NOMO-1 treated with dmso at 0.1 percent for 144 hours (cell line): ENCODE results near the gene COL27A1.

ENCODE experiments used
- DNase-seq: peaks from one replicate; lab custom pipeline; 2025; ENCODE audit not compliant: unreplicated experiment; lab: John Stamatoyannopoulos, UW

The COL27A1 gene

DNA sequence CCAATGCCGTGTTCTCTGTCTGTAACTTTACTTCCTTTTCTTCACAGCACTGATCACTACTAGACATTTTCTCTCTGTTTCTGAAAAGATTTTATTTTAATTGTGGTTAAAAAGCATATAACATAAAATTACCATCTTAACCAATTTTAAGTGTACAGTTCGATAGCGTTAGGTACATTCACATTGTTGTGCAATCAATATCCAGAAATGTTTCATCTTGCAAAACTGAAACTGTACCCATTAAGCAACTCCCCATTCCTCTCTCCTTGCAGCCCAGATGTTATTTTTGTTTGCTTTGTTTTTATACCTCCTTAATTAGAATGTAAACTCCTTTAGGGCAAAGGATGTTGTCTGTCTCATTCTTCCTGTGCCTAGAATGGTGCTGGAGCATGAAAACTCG, 47.5 kb downstream of the COL27A1 start:
- DNase-seq: no peak

DNA sequence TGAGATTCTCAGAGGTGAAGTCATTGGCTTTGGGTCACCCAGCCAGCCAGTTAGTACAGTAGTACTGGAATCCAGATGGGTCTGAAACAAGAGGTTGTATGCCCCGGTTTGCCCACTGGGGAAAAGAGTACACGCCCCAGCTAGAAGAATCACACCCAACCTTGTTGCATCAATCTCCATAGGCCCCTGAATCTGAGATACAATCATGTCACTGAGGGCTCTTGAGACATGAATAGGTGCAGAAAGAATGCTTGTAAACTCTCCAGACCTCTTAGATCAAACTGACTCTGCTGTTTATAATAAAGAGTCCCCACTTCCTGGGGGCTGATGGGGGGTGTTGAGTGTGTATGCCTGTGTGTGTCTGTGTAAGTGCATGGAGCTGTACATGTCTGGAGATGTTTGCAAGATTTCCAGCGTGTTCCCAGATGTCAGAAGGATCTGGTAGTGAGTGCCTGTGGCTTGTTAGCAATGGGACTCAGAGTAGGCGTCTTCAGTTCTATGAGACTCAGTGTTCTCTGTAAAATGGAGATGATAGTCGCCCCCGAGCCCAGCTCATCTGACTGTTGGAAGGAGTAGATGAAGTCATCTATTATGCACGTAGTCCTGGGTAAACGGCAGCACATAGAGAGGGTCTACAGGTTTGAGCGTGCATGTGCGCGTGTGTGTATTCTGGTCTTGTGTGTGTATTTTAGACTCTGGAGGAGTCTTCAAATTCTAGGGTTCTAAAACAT, 48.2 kb downstream of the COL27A1 start:
- no peak for DNase-seq

DNA sequence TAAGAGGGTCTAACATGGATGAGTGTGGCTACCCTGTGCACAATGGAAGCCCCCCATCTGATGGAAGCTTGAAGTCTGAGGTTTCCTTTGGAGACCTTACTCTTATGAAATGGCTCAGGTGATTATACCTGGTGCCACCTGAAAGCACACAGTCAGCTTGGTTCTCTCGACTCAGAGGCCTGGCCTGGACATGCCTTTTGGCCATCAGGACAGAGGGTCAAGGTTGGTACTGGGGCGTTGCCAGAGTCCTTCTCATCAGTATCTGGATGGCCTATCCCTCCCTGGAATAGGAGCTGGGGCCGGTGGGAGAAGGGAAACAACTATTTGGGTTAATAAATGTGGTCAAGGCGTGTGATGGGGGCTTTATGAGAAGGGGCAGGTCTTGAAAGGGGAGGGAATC, 48.9 kb downstream of the COL27A1 start:
- no peak for DNase-seq

DNA sequence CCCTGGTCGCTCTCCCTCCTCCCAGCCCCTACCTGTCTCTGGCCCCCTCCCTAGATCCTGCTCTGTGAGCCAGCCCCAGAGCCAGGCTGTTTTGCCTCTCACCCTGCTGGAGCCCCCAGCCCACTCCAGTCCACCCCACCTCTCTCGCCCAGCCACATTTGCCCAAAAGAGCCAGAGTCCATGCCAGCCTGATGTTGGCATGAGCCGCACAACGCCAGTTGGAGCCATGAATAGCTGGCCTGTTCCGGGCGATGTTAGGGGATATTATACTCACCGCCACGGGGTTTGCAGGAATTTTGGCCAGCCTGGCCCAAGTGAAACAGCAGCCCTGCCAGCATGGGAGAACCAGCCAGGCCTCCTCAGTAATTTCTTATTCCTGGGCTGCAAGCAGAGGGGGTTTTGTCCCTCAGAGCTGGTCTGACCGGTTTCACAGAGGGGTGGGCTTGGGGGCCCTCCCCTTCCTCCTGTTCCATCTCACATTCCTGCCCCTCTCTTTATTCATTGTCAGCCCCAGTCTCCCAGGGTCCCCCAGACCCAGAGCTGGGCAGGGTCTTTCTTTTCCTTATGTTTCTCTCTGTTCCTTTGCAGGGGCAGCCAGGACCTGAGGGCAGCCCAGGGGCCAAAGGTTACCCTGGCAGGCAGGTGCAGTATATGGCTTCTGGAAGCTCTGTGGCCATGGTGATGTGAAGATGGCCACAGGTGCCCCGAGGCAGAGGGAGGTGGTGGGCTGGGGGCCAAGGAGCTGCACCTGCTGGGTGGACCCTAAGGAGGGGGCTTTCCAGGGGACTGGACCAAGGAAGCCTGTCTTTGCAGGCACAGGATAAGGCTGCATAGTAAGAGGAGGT, 50.1 kb downstream of the COL27A1 start:
- DNase-seq: no peak

DNA sequence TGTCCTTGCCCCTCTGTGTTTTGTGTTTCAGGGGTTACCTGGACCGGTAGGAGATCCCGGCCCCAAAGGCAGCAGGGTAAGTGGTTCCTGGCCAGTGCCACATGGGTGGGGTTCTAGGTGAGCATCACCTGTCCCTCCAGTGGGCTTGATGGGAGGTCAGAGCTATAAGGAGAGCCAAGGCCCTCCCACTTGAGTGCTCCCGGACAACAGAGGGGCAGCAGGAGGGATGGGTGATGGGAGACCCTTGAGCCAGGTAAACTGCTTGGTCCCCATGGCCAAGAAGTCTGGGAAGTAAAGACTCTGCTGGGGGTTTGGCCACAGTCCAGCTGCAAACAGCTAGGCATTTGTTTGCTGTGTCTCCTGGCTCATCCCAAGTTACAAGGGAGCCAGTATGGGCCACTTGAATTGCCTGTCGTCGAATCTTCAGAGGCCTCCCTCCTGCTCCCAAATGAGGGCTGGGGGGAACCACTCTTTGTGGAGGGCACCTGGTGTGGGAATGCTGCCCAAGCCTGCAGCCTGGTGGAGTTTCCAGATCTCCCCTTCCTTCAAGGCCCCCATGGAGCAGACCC, 51.0 kb downstream of the COL27A1 start:
- DNase-seq: no peak

DNA sequence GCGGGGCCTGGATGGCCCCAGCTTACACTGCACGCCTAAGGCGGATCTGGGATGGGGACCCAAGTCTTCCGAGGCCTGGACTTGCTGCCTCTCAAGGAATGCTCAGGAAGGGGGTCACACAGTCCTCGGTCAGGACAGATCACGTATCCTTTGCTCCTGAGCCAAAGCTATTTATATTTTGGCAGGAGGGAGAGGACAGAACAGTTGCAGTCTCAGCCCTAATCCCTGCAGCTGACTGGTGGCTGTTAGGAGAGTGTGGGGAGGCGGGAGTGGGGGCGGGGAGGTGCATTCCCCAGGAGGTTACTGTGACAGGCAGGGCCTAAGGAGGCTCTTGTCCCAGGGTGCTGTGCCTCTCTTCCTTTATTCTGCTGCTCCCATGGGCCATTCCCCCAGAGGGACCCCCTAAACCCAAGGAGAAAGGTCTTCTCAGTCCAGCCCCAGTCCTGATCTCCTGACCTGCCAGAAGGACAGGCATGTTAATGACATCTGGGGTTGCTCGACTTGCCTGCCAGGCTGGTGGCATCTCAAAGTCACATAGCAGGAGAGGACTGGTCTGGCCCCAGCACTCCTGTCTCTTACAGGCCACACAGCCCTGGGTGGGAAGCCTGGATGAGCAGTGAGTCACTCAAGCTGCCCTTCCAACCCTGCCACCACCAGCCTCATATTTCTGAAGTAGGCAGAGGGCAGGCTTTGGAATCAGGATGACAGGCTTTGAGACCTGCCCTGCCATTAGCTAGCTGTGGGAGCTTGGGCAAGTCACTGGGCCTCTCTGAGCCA, 51.9 kb downstream of the COL27A1 start:
- no peak for DNase-seq

DNA sequence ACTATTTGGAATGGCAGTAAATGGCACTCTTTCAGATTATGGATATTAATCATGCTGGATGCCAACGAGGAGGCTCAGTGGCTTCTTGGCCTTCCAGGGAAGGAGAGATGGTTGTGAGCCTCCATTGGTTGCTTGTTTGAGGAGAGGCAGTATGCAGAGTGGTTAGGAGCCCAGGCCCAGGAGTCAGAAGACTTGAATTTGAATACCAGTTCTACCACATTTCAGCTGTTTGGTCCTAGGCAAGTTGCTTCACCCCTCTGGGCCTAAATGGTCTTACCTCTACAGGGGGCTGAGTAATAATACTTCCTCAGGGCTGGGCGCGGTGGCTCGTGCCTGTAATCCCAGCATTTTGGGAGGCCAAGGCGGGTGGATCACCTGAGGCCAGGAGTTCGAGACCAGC, 52.5 kb downstream of the COL27A1 start:
- DNase-seq: no peak

DNA sequence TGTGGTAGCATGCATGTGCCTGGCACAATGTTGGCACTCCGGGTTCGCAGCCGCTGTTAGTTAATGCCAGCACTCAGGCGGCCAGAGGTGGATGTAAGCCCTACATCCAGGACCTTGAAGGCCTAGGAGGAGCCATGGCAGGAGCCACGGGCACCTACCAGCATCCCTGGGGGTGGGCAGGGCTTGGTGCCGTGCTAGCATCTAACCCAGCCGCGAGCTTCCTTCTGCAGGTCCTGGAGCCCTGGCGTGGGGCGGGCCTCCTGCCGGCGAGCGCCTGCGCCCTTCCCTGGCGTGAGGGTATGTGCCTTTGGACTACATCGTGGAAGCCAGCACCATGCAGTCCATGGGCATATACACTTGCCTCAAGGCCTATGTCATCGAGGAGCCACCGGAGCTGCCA, 53.8 kb downstream of the COL27A1 start:
- DNase-seq: no peak

DNA sequence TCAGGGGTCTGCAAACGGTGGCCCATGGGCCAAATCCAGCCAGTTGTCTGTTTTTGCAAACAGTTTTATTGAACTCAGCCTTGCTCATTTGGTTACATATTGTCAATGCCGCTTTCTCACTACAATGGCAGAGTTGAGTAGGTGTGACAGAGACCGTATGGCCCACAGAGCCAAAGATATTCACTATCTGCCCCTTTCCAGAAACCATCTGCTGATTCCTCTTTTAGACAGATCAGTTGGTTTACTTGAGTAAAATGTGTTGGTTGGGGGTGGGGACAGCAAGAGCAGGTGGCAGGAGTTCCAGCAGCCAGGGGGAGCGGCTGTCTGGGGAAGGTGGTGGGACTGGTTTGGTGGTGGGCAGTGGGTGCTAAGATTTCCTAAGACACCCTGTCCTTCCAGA, 54.8 kb downstream of the COL27A1 start:
- DNase-seq: no peak

DNA sequence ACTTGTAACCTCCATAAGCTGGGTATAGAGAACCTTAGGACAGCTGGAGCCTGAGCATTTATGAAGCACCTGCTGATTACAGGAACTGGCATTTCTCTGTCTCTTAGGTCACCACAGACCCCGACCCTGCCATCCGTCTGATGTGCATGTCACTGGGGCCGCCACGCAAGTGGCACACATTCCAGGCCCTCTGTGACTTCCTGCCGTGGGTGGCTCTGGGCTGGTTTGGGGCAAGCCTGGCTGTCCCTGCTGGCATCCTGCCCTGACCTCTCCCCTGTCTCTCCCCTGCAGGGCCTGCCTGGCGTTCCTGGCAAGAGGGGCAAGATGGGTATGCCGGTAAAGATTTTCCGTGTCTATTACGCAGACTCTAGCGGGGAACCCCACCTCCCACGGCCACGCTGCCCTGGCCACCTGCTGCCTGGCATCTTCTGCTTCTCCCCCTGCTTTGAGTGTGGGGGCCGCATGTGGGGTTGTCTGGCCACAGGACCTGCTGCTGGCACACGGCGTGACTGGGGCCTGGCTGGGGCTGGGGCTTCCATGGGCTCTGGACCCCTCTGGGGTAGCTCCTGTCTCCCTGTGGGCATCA, 55.4 kb downstream of the COL27A1 start:
- DNase-seq: no peak

DNA sequence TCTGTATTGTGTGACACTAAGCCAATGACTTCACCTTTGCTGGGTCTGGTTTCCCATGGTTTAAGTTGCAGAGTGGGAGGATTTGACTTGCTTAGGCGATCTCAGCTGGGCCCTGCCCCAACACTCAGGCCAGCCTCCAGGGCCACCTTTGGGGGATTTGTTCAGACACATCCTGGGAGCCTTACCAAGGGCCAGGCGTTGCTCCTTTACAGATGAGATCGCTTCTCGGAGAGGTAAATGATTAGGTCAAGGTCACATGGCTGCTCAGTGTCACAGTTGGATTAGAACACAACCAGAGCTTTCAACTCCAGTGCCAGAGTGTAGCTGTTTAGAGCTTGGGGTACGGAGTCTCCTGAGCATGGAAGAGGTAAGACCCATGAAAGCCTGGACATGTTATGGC, 57.5 kb downstream of the COL27A1 start:
- no peak for DNase-seq

DNA sequence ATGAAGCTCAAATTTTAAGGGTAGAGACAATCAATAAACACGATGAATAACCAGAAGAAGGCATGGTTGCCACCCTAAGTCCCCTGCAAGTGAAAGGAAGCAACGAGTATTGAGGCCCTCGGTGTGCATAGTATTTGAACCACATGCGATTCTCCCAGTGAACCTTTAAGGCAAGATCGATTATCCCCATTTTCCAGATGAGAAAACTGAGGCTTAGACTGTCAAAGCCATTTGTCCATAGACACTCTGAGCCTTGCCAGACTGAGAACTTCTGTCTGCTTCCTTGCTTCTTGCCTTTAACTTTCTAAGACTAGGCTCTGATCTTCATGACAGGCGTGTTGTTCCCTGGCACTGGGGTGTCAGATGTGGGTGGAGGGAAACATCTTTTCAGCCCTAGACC, 58.2 kb downstream of the COL27A1 start:
- no peak for DNase-seq

DNA sequence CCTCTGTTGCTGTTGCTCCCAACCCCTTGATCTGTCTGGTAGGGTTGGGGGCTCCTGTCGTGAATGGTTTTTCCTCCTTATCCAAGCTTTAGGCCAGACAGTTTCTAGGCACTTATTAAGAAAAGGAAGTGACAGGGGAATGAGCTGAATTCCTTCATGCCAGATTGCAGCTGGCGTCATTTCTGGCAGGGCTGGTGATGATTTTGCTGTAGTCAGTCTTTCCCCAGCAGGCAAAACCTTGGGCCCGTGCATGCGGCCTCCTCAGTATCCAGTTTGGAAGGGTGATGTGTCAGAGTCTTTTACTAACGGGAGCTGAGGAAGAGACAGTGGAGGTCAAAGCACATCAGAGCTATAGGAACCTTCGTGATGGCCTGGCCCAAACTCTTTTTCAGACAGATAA, 58.8 kb downstream of the COL27A1 start:
- no peak for DNase-seq

DNA sequence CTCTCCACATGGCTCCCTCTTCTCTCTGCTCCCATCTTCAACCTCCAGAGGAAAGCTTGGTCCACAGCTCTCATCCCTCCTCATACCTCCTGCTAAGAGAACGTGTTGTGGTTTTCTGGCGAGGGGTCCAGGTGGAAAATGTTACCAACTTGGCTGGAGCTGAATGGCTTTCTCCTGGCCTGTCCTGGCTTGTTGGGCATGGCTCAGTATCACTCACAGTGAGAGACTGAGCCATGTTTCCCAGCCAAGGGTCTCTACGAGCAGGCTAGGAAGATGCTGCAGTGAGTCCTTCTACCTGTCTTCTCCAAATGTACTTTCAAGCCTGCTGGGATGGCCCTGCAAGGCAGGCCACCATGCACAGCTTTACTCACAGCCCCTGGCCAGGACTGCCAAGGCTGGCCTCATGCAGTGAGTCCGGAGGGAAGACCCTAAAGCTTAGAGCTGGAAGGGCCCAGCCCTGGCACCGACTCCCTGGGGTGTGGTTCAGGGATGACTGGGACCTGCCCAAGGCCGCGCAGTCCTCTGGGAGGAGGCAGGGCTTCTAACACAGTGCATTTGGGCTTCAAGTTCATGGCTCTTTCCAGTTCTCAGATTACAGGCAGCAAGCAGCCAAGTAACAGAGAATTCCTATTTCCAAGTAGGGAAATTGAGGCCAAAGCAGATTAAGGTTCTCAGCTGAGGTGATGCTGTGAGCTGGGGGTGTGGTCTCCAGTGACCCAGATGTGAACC, 59.5 kb downstream of the COL27A1 start:
- DNase-seq: no peak

DNA sequence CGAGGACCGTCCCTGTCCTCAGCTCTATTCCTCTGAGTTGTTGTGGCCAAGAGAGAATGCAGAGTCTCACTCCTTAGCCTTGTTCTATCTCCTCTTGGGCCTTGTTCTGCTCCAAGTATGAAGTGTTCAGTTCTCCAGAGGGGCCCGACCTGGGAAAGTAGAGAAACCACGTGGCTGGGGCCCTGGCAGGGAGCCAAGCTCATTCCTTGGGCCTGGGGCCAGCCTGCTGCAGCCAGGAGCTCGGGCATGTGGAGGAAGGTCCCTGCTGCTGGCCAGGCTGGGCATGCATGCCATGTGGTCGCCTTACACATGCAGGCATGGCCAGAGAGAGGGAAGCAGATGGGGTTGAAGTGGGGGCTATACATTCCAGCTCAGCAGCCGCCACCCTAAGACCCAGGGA, 60.7 kb downstream of the COL27A1 start:
- no peak for DNase-seq

DNA sequence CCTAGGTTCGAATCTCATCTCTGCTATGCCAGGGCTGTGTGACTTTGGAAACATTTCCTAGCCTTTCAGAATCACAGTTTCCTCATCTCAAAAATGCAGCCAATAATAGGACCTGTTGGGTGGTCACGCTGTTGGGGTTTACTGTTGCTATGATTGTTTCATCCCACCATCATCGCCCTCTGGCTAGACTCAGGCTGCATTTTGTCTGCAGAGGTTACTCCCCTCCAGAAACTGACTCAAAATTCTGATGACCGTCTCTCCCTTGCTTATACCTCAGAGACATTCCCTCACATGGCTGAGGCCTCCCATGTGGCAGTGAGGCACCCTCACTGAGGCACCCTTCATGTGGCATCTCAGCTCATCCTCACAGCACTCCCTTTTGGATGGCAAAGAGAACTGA, 61.6 kb downstream of the COL27A1 start:
- no peak for DNase-seq

DNA sequence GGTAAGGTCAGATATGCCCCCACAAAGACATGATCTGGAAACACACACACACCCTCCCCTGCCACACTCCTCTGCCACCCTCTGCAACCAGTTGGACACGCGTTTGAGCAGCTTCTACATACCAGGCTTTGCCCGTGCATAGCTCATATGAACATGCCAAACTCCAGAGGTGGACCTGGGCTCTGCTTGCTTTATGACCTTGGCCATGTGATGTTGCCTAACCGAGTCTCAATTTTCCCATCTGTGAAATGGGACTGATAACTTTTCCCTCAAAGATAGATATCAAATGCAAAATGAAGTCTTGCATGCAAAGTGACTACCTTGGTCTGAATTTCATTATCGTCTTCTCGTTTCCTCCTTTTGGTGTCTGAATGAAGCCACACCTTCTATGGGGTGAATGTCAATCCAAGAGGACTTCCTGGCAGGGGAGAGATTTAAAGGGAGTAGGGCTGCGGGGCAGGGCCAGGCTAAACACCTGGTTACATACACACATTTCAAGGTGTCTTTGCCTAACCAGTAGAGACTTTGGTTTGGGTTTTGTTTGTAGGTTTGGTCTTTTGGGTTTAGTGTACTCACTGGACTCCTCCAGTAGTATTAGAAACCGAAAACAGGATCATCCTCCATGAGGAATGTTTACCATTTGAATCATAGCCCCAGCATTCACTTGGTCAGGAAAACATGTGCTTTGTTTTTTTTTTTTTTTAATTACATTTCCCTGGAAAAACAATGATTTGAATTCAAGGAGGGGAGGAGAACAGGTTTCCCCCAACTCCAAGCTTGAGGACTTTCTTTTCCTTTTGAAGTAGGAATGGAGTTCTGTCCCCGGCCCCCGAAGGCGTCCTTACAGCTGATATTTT, 63.2 kb downstream of the COL27A1 start:
- no peak for DNase-seq

DNA sequence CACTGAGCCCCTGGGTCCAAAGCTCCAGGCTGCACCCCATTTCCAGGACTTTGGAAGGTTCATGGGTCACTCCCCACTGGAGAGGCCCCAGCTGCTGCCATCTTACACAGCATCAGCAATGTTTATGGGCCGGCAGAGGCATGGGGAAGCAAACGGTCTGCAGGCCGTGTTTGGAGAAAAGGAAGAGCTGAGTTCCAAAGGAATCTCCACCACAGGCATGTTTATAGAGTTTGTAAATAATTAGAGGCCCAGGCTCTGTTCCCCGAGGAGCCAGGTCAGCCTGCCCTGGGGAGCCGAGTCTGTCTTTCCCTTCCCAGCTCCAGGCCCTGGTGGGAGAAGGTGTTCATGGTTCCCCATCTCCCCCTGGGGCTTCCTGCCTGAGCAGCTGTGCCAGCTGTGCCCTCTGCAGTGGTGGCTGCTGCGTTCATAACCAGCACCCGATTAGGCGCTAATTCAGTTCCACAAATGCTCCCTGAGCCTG, 64.8 kb downstream of the COL27A1 start:
- no peak for DNase-seq

DNA sequence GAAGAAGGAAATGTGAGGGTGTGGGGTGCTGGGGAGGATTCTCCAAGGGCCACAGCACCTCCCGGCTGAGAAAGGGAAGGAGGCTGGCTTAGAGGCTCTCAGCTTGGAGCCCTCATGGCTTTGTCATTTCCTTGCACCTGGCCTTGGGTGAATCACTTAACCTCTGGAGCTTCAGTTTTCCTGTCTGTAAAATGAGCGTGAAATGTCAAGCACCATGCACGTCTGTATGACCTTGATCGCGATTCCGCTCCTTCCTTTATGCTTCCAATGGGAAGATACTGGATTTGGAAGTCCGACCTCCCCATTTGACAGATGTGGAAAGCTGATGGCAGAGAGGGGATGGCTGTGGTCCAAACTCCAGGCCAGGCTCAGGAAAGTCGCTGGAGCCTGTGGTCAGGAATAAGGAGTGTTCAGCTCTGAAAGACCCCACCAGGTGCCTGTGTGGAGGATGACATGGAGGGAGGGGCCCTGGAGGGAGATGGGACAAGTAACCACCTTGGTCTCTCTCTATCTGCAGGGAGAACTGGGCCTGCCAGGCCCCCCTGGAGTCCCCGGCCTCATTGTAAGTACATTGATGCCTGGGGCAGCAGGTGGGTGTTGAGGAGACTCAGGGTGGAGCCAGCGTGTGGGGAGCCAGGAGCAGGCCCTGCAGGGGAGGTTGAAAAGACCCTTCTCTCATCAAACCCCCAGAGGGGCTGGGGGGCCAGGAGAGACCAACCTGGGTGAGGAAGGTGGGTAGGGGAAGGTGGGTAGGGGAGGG, 66.5 kb downstream of the COL27A1 start:
- DNase-seq: no peak
